Neuronal stem cell (in vitro differentiated cells): ENCODE data around the gene TSEN54.

ENCODE experiments used
- DNase-seq: peaks from one replicate; pipeline ENCODE4 v3.0.0-alpha.2; 2013; ENCODE audit warnings: low spot score
- H2AFZ ChIP-seq: one replicate; pipeline ENCODE4 v1.6.1; 2013; ENCODE audit warnings: mild to moderate bottlenecking, low read length, inconsistent platforms
- H2AK5ac ChIP-seq: 2 replicates; pipeline ENCODE4 v1.6.1; 2013; ENCODE audit warnings: low read depth, mild to moderate bottlenecking, inconsistent platforms, low read length, moderate library complexity, mixed read lengths
- H2BK120ac ChIP-seq: 2 replicates; pipeline ENCODE4 v1.6.1; 2013; ENCODE audit warnings: low read depth, mild to moderate bottlenecking, inconsistent platforms, low read length, moderate library complexity, mixed read lengths
- H2BK12ac ChIP-seq: one replicate; pipeline ENCODE4 v1.6.1; 2013; ENCODE audit warnings: low read length, inconsistent platforms
- H2BK15ac ChIP-seq: 2 replicates; pipeline ENCODE4 v1.6.1; 2013; ENCODE audit warnings: mild to moderate bottlenecking, low read length, inconsistent platforms, mixed read lengths
- H2BK5ac ChIP-seq: one replicate; pipeline ENCODE4 v1.6.1; 2013; ENCODE audit warnings: inconsistent platforms, mild to moderate bottlenecking, low read length, moderate library complexity
- H3K14ac ChIP-seq: one replicate; pipeline ENCODE4 v1.6.1; 2013; ENCODE audit warnings: low read length, inconsistent platforms
- H3K18ac ChIP-seq: 2 replicates; pipeline ENCODE4 v1.6.1; 2013; ENCODE audit warnings: low read length, inconsistent platforms
- H3K23ac ChIP-seq: 2 replicates; pipeline ENCODE4 v1.6.1; 2013; ENCODE audit warnings: low read depth, mild to moderate bottlenecking, mixed read lengths, low read length, inconsistent platforms; ENCODE audit not compliant: poor library complexity
- H3K27ac ChIP-seq: replicated peaks from 3 replicates; pipeline ENCODE4 v1.5.1; 2013; ENCODE audit warnings: low read length, inconsistent platforms
- H3K27me3 ChIP-seq, 3 experiments: 2 replicates each; pipeline ENCODE4 v1.6.1; 2013; ENCODE audit warnings: low read length in 3 of 3, mild to moderate bottlenecking in 2 of 3, inconsistent platforms in 1 of 3, low read depth in 1 of 3, mixed read lengths in 1 of 3, moderate library complexity in 1 of 3; ENCODE audit not compliant: control insufficient read depth in 3 of 3, insufficient read depth in 3 of 3
- H3K36me3 ChIP-seq, 2 donors: replicated peaks in 1 of 2; 2 replicates each; pipeline ENCODE4 v1.6.1; 2013; ENCODE audit warnings: low read length in 2 of 2; ENCODE audit not compliant: control insufficient read depth in 2 of 2, insufficient read depth in 2 of 2
- H3K4ac ChIP-seq: 2 replicates; pipeline ENCODE4 v1.6.1; 2013; ENCODE audit warnings: inconsistent platforms, mild to moderate bottlenecking, low read length, moderate library complexity
- H3K4me1 ChIP-seq, 2 donors: 1 replicate in 1 of 2; 2 replicates in 1 of 2; pipeline ENCODE4 v1.6.1; 2013; ENCODE audit warnings: low read length in 2 of 2, low read depth in 1 of 2; ENCODE audit not compliant: control insufficient read depth in 2 of 2, insufficient read depth in 1 of 2
- H3K4me2 ChIP-seq: one replicate; pipeline ENCODE4 v1.6.1; 2013; ENCODE audit warnings: mild to moderate bottlenecking, low read length, inconsistent platforms; ENCODE audit not compliant: insufficient read depth, poor library complexity, severe bottlenecking
- H3K4me3 ChIP-seq, 2 donors: 2 replicates each; pipeline ENCODE4 v1.5.1; 2013; ENCODE audit warnings: low read length in 2 of 2, mild to moderate bottlenecking in 2 of 2, inconsistent platforms in 1 of 2, moderate library complexity in 1 of 2
- H3K79me1 ChIP-seq: one replicate; pipeline ENCODE4 v1.6.1; 2013; ENCODE audit warnings: low read depth, mild to moderate bottlenecking, inconsistent platforms, low read length, moderate library complexity
- H3K9ac ChIP-seq: one replicate; pipeline ENCODE4 v1.6.1; 2013; ENCODE audit warnings: mild to moderate bottlenecking, low read depth, low read length, inconsistent platforms; ENCODE audit not compliant: poor library complexity
- H3K9me3 ChIP-seq, 2 donors: replicated peaks in 1 of 2; 2 replicates each; pipeline versions ENCODE3 to v1.6.1; 2013; ENCODE audit warnings: low read length in 2 of 2, mild to moderate bottlenecking in 2 of 2, inconsistent platforms in 1 of 2, low read depth in 1 of 2, mixed read lengths in 1 of 2, moderate library complexity in 1 of 2; ENCODE audit not compliant: control insufficient read depth in 2 of 2, insufficient read depth in 1 of 2
- H4K8ac ChIP-seq: one replicate; pipeline ENCODE4 v1.6.1; 2013; ENCODE audit warnings: low read depth, mild to moderate bottlenecking, inconsistent platforms, low read length, moderate library complexity
- H4K91ac ChIP-seq: one replicate; pipeline ENCODE4 v1.6.1; 2013; ENCODE audit warnings: low read length, low read depth, mild to moderate bottlenecking, inconsistent platforms; ENCODE audit not compliant: poor library complexity
- WGBS, 2 donors: extraction: QIAGEN DNeasy Blood & Tissue Kit; methylation state at CpG; one replicate each; pipeline ENCODE4 v1.1.7; 2013; ENCODE audit warnings: missing lambda C conversion rate in 2 of 2, mixed read lengths in 1 of 2; ENCODE audit not compliant: insufficient read length in 2 of 2, insufficient replicate concordance in 1 of 2; ENCODE audit errors: extremely low coverage in 2 of 2; 5-methylcytosine and 5-hydroxymethylcytosine counted together

TSEN54 gene

DNA sequence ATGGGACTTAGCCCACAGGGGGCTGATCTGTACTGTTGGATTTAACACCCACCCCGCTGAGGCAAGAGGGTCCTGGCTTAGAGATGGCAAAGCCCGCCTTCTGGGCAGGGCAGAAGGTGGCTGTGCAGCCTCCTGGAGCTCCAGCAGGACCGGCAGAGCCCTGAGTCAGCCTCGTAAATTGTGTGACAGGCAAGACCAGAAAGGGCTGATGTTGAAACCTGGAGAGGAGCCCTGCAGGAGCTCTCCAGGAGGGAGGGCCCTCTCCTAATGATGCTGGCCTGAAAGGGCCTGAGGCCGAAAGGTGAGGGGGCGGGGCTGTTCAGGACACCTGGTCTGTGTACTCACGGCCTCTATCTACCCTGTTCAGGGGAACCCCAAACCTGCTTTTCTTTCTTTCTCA, 48.7 kb downstream of the TSEN54 start:
- H3K27ac ChIP-seq: no peak overlapping the region
- DNase-seq: no peak
- no peak overlapping the region for H2AK5ac ChIP-seq
- no peak overlapping the region for H2AFZ ChIP-seq
- no peak overlapping the region for H4K8ac ChIP-seq
- no peak overlapping the region for H3K9ac ChIP-seq
- no peak overlapping the region for H3K4me3 ChIP-seq
- H2BK5ac ChIP-seq: no peak overlapping the region
- peaks cover 0 to 4% of the 10 kb centered on the region in 2 donors for H3K4me1 ChIP-seq
- H3K4me2 ChIP-seq: no peak overlapping the region
- H3K4ac ChIP-seq: no peak overlapping the region
- no peak overlapping the region for H3K18ac ChIP-seq
- H3K23ac ChIP-seq: no peak overlapping the region
- H2BK12ac ChIP-seq: no peak overlapping the region
- no peaks in the 10 kb centered on the region for H3K9me3 ChIP-seq
- H3K14ac ChIP-seq: no peak overlapping the region
- no peak overlapping the region for H2BK120ac ChIP-seq
- no CpG with 5 or more reads among the region's 7 CpGs for WGBS, 2 donors
- no peak overlapping the region for H4K91ac ChIP-seq
- H3K79me1 ChIP-seq: peaks cover 3% of the 10 kb centered on the region
- peaks cover 0 to 8% of the 10 kb centered on the region in 2 donors for H3K36me3 ChIP-seq
- peaks cover 0 to 31% (median 0%) of the 10 kb centered on the region in 3 experiments for H3K27me3 ChIP-seq
- H2BK15ac ChIP-seq: no peak overlapping the region

DNA sequence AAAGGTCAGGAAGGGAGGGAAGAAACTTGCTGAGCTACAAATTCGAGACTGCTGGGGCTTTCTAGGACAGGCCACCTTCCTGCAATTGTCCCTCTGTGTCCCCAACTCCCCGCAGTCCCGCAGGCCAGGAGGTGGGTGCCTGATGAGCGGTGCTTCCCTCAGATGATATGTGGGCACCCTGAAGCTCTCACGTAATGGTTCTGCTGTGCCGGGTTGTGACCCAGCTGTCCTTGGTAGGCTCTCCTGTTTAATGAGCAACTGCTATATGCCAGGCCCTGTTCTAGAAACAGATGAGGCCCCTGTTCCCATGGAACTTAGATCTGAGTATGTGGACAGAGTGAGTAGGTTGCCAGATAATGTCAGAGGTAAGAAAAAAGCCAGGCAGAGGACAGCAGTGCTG, 49.3 kb downstream of the TSEN54 start:
- Histone ChIP-seq H4K91ac (no peak overlapping the region), H2BK12ac (no peak overlapping the region), H3K27ac (no peak overlapping the region), H2AK5ac (no peak overlapping the region), H3K4me2 (no peak overlapping the region), H3K18ac (no peak overlapping the region), H3K4me1 (peaks cover 0 to 10% of the 10 kb centered on the region in 2 donors), H3K4ac (no peak overlapping the region), H3K9me3 (no peaks in the 10 kb centered on the region), H3K27me3 (peaks cover 0 to 31% (median 0%) of the 10 kb centered on the region in 3 experiments), H3K9ac (no peak overlapping the region), H3K14ac (no peak overlapping the region), H2BK5ac (peak overlapping the region; percentile 4), H2AFZ (no peak overlapping the region), H3K23ac (peak overlapping the region; percentile 31), H3K36me3 (peaks cover 0 to 10% of the 10 kb centered on the region in 2 donors), H2BK15ac (no peak overlapping the region), H3K79me1 (peaks cover 3% of the 10 kb centered on the region), H4K8ac (no peak overlapping the region), H2BK120ac (no peak overlapping the region), H3K4me3 (no peak overlapping the region)
- no peak for DNase-seq
- no CpG with 5 or more reads among the region's 6 CpGs for WGBS, 2 donors

DNA sequence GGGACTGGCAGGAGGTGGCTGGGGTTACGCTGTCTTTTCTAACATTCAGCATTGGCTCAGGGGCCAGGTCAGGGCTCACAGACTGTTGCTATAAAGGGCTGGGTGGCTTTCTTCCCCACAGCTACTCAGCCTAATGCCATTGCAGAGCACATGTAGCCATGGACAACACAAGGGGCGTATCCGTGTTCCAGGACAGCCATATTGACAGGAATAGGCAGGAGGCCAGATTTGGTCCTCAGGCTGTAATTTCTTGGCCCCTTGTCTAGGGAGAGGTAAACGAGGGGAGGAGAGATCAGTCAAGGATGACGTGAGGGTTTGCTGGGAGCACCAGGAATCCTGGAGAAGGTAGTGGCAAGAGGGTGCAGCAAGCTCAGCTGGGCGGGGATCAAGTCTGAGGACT, 50.1 kb downstream of the TSEN54 start:
- Histone ChIP-seq H3K14ac (no peak overlapping the region), H3K4me1 (peaks cover 0 to 15% of the 10 kb centered on the region in 2 donors), H2BK5ac (peak overlapping the region; percentile 4), H4K8ac (no peak overlapping the region), H2AK5ac (no peak overlapping the region), H3K79me1 (peaks cover 3% of the 10 kb centered on the region), H3K27me3 (peaks cover 0 to 31% (median 0%) of the 10 kb centered on the region in 3 experiments), H3K36me3 (peaks cover 0 to 10% of the 10 kb centered on the region in 2 donors), H2BK15ac (no peak overlapping the region), H3K9me3 (no peaks in the 10 kb centered on the region), H3K27ac (no peak overlapping the region), H2BK120ac (no peak overlapping the region), H3K23ac (no peak overlapping the region), H2AFZ (peak overlapping the region; percentile 49), H3K4me3 (no peak overlapping the region), H3K9ac (no peak overlapping the region), H3K4ac (no peak overlapping the region), H4K91ac (no peak overlapping the region), H3K4me2 (no peak overlapping the region), H2BK12ac (no peak overlapping the region), H3K18ac (no peak overlapping the region)
- DNase-seq: no peak
- no CpG with 5 or more reads among the region's 6 CpGs for WGBS, 2 donors

DNA sequence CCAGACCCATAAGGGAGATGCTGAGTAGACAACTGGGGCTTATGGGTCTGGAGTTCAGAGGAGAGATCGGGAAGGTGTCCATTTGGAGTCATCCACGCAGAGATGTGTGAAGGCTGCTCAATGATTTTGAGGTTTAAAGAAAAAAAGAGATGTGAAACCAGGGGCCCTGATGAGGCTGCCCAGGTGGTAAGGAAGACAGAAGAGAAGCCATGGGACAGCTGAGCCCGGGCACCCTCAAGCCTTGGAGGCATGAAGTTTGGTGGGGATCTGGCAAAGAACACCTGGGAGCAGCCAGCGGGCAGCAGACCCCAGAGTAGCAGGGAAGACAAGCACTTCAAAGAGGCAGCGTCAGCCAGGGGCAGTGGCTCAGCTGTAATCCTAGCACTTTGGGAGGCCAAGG, 50.5 kb downstream of the TSEN54 start:
- Histone ChIP-seq H2BK5ac (no peak overlapping the region), H2AFZ (no peak overlapping the region), H3K4ac (no peak overlapping the region), H3K36me3 (peaks cover 0 to 10% of the 10 kb centered on the region in 2 donors), H3K79me1 (peaks cover 3% of the 10 kb centered on the region), H2BK15ac (no peak overlapping the region), H3K9me3 (no peaks in the 10 kb centered on the region), H3K27ac (no peak overlapping the region), H2AK5ac (no peak overlapping the region), H2BK12ac (no peak overlapping the region), H4K91ac (no peak overlapping the region), H3K23ac (no peak overlapping the region), H3K27me3 (peaks cover 0 to 31% (median 0%) of the 10 kb centered on the region in 3 experiments), H4K8ac (no peak overlapping the region), H3K4me2 (no peak overlapping the region), H3K14ac (no peak overlapping the region), H2BK120ac (no peak overlapping the region), H3K9ac (no peak overlapping the region), H3K18ac (no peak overlapping the region), H3K4me1 (peaks cover 0 to 15% of the 10 kb centered on the region in 2 donors), H3K4me3 (no peak overlapping the region)
- no peak for DNase-seq
- no CpG with 5 or more reads among the region's 5 CpGs for WGBS, 2 donors
